GDM1 (cell line): ENCODE measurements around the gene CNFN.

Source experiments
- DNase-seq: peaks from one replicate; lab custom pipeline; 2025; lab: John Stamatoyannopoulos, UW

Gene CNFN

DNA sequence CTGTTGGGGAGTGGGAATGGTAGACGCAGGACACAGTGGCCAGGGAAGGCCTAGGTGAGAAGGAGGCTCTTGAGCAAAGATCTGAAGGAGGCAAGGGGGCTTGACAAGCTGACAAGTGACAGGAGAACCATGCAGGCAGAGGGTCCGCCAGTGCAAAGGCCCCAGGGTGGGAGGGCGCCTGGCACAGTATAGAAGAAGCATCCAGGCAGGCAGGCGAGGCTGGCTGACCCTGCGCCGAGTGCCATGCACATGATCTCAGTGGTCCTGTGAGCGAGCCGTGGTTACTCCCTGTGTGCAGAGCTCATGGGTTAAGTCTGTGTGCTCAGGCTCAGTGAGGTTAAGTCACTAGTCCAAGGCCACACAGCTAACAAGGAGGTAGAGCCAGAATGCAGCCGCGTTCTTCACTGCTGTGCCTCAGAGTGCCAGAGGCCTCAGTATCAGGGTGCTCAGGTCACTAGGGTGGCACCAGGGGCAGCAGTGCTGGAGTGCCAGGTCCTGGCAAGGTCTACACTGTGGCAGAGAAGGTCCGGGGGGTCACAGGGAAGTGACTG is 15.2 kb downstream of the CNFN start:
- DNase-seq, result no peak

DNA sequence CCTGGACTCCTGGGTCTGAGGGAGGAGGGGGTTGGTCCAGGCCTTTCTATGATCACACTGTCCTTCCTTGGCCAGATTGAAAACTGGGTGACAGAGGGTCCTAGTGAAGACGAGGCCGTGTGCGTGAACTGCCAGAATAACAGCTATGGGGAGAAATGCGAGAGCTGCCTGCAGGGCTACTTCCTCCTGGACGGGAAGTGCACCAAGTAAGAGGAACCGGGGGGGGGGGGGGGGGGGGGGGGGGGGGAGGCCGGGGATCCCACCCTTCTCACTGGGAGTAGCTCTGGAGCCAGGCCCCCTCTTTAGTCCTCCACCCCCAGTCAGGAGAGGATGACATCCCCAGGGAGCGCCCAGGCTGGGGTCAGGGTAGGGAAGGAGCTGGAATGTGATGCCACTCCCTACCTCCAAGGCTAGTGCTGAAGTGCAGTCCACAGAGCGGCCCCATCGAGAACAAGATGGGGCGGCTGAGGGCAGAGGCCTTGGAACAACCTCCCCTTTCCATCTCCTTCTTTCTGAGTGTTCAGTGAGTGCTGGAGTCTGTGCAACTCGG is 19.4 kb downstream of the CNFN start:
- no peak for DNase-seq

DNA sequence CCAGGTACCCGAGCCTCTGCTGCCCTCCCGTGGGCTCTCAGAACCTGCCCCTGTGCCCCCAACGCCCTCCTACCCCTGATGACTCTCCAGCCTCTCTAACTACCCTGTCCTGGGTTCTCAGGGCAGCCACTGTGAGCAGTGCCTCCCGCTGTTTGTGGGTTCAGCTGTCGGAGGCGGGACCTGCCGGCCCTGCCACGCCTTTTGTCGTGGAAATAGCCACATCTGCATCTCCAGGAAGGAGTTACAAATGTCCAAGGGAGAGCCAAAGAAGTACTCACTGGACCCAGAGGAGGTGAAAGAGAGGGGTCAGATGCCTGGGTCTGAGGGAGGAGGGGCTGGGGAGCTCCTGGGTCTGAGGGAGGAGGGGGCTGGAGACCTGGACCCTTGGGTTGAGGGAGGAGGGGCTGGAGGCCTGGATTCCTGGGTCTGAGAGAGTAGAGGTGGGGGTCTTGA is 20.0 kb downstream of the CNFN start:
- DNase-seq, result no peak

DNA sequence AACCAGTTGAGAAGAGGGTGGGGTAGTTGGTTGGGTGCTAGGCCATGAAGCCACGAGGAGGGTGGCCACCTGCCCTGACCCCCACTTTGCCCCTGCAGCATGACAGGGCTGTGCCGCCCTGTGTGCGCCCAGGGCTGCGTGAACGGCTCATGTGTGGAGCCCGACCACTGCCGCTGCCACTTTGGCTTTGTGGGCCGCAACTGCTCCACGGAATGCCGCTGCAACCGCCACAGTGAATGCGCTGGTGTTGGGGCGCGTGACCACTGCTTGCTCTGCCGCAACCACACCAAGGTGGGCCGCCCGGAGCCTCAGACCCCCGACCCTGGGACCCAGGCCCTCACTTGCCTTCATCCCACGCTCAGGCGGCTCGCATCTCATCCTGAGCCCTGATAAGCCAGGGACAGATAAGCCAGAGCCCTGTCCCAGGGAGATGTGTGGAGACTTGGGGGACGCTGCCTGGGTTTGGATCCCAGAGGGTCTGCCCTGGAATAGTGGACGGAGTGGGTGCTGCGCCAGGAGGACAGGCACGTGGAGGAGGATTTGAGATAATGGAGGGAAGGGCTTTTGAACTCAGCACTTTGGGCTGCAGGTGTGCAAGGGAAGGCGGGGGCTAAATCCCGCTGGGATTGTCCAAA is 20.5 kb downstream of the CNFN start:
- DNase-seq, result no peak

DNA sequence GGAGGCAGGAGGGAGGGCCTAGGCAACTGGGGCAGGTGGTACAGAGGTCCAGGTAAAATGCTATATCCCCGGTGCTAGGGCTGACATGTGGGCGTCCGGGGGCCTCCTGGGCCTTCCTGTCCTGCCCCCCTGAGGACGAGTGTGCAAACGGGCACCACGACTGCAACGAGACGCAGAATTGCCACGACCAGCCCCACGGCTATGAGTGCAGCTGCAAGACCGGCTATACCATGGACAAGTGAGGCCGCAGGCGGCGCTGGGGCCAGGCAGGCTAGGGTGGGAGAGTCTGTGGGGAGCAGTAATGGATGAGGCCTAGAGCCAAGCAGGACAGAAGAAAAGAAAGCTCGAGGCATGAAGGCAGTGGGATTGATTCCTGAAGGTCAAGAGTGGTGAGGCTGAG is 21.3 kb downstream of the CNFN start:
- DNase-seq, result no peak

DNA sequence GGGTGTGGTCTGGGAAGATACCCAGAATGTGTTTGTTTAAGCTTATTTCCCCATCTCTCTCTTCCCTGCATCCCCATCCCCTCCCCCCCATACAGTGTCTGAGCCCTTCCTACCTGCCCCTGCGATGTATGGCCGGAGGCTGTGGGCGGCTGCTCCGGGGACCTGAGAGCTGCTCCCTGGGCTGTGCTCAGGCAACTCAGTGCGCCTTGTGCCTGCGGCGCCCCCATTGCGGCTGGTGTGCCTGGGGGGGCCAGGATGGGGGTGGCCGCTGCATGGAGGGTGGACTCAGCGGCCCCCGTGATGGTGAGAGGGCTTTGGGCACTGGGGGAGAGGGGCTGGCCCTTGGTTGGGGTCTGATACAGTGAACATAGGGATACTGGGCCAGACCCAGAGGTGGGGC is 21.7 kb downstream of the CNFN start:
- no peak for DNase-seq

DNA sequence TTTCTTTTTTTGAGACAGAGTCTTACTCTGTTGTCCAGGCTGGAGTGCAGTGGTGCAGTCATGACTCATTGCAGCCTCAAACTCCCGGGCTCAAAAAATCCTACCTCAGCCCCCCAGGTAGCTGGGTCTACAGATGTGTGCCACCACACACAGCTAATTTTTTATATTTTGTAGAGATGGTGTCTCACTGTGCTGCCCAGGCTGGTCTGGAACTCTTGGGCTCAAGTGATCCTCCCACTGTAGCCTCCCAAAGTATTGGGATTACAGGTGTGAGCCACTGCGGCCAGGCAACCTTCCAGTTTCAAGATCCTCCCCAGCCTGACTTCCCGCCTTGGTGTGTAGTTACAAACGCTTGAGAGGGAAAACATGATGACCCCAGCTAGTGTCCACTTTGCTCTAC is 22.2 kb downstream of the CNFN start:
- no peak for DNase-seq

DNA sequence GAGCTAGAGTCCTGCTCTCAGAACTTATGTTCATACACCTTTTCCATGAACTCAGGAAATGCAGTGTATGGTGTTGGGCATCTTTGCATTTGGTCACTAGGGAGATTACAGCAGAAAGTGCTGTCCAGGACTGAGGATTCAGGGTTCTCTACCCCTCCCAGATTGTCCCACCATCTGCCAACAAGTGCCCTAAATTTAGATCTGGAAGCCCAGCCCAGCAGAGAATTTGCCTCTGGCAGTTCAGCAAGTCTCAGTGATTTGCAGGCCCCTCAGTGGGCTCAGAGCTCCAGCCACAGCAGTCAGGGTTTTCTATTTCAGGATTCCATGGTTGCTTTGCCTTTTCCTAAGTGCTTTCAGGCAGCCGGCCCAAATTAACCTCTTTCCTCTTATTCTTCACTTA is 23.4 kb downstream of the CNFN start:
- no peak for DNase-seq

DNA sequence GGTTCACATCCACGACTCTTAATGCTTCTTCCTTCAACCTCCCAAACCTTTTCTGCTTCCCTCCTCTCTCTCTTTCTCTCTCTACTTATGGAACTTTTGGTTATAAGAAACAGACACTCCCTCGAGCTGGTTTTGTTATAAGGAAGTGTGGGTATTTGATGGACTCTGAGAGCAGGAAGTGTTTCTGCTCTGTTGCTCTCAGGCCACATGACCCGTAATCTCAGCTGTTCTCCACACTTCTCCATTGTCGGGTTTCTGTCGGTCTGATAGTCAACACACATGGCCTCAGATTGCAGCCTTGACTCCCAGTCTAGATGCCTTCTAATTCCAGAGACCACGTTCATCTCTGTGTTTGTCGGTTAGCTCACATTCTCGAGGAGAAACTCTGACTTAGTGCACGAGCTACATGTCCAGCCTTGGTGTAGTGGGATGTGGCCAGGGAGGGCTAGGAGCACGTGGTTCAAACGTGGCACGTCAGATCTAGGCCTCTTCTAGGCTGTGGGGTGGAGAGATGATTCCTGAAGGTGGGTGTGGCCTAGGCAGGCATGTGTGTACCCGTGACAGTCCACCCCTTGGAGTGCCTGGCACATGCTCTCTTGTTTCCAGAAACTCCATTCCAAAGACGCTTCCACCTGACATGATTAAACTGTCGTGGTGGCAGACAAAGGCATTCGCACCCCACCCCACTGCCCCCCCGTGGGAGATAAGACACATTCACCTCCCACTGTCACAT is 26.3 kb downstream of the CNFN start:
- no peak for DNase-seq

DNA sequence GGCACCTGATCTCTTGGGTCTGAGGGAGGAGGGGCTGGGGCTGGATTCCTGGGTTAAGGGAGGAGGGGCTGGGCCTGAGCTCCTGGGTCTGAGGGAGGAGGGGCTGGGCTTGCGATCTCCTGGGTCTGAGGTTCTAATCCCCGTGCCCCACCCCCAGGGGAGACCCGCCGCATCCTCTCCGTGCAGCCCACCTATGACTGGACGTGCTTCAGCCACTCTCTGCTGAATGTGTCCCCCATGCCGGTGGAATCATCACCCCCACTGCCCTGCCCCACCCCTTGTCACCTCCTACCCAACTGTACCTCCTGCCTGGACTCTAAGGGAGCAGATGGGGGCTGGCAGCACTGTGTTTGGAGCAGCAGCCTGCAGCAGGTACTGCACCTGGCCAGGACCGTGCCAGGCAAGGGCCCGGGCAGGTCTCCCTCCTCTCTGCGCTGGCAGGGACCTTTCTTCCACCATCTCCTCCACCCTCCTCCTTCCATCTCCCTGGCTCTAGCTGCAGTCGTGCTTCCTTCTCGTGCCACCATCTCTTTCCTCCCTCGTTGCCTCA is 27.1 kb downstream of the CNFN start:
- DNase-seq, result no peak

DNA sequence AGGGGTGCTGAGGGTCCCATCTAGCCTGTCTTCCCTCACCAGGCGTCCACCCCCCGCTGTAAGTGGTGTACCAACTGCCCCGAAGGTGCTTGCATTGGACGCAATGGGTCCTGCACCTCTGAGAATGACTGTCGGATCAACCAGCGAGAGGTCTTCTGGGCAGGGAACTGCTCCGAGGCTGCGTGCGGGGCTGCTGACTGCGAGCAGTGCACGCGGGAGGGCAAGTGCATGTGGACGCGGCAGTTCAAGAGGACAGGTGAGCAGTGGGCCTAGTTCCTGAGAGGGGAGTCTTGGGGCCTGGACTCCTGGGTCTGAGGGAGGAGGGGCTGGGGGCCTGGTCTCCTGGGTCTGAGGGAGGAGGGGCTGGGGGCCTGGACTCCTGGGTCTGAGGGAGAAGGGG is 27.8 kb downstream of the CNFN start:
- DNase-seq, result no peak

DNA sequence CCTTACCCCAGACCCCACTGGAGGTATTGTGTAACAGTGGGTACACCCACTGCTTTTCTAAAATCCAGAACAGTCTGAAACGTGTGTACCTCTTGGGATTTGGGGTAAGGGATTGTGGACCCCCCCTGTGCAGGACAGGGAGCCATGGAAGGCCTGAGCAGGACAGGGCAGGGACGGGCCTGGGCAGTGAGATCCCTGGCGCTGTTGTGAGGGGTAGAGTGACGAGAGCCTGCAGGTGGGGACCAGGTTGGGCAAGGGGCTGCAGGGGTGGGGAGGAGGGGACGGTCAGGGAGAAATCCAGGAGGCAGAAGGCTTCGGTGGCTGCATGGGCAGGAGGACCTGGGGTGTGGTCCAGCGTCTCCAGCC is 28.6 kb downstream of the CNFN start:
- no peak for DNase-seq

DNA sequence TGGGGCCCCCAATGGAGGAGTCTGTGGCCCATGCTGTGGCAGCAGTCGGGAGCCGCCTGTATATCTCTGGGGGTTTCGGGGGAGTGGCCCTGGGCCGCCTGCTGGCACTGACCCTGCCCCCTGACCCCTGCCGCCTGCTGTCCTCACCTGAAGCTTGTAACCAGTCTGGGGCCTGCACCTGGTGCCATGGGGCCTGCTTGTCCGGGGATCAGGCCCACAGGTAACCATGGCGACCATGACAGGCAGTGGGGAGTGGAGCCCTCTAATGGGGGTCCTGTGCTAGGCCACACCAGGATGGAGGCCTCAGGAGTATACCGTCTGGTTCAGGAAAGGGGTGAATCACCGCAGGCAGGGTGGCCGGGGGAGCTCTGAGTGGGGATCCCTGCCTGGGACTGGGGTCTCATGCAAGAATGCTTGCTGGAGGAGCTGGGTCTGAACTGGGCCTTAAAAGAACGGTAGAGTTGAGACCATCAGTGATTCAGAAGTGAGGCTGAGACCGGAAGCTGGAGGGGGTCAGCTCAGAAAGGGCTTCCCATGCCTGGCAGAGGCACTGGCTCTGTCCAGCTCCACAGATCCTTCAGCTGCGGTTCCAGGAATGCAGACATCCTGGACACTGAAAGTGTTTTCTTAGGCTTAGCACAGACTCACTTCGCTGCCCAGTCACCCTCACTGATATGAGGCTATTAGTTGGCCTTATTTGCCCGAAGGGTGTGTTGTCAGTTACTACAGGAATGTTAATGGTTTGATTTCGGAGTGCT is 29.1 kb downstream of the CNFN start:
- DNase-seq, result no peak

DNA sequence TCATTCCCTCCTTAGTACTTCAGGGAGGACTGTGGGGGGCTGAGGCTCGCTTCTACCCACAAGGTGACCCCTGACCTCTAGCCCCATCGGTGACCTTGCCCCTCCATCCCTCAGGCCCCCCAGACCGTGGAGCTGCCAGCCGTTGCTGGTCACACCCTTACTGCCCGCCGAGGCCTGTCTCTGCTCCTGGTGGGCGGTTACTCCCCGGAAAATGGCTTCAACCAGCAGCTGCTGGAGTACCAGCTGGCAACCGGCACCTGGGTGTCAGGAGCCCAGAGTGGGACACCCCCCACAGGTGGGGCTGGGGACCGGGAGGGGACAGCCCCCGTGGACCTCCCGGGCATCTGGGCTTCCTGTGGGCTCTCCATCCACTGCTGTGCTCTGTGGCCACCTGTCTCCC is 32.8 kb downstream of the CNFN start:
- DNase-seq, result no peak

DNA sequence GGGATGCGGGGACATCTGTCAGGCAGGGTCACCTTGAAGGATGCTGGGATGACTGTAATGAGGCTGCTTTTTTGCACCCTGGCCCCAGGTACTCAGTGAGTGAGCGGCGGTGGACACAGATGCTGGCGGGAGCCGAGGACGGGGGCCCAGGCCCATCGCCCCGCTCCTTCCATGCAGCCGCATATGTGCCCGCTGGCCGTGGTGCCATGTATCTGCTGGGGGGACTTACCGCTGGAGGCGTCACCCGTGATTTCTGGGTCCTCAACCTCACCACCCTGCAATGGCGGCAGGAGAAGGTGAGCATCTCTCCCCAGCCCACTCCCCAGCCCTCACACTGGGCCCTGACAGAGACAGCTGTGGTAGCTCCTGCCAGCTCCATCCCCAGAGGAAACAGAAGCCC is 33.4 kb downstream of the CNFN start:
- DNase-seq, result no peak

DNA sequence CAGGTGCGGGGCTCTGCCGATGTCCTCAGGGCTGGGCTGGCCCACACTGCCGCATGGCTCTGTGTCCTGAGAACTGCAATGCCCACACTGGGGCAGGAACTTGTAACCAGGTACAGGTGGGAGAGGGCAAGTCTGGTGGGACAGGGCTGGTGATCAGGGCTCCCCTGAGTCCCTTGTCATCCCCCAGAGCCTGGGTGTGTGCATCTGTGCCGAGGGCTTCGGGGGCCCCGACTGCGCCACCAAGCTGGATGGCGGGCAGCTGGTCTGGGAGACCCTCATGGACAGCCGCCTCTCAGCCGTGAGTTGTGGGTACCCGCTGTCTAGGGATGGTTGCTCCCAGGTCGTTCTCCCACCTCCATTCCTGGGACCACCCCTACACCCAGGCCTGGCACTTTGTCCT is 34.2 kb downstream of the CNFN start:
- DNase-seq, result no peak

DNA sequence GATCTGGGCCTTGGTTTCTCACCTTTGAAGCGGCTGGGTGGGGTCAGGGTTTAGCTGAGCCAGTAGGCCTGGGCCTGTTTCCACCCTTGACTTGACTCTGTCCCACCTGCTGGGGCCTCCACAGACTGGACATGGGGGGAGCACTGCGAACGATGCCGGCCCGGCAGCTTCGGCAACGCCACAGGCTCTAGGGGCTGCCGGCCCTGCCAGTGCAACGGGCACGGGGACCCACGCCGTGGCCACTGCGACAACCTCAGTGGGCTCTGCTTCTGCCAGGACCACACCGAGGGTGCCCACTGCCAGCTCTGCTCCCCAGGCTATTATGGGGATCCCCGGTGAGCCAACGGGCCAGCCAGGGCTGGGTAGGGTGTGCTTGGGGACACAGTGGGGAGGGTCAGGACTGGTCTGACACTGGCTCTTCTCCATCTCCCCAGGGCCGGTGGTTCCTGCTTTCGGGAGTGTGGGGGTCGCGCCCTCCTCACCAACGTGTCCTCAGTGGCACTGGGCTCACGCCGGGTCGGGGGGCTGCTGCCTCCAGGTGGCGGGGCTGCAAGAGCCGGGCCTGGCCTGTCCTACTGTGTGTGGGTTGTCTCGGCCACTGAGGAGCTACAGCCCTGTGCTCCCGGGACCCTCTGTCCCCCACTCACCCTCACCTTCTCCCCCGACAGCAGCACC is 36.6 kb downstream of the CNFN start:
- DNase-seq, result no peak

DNA sequence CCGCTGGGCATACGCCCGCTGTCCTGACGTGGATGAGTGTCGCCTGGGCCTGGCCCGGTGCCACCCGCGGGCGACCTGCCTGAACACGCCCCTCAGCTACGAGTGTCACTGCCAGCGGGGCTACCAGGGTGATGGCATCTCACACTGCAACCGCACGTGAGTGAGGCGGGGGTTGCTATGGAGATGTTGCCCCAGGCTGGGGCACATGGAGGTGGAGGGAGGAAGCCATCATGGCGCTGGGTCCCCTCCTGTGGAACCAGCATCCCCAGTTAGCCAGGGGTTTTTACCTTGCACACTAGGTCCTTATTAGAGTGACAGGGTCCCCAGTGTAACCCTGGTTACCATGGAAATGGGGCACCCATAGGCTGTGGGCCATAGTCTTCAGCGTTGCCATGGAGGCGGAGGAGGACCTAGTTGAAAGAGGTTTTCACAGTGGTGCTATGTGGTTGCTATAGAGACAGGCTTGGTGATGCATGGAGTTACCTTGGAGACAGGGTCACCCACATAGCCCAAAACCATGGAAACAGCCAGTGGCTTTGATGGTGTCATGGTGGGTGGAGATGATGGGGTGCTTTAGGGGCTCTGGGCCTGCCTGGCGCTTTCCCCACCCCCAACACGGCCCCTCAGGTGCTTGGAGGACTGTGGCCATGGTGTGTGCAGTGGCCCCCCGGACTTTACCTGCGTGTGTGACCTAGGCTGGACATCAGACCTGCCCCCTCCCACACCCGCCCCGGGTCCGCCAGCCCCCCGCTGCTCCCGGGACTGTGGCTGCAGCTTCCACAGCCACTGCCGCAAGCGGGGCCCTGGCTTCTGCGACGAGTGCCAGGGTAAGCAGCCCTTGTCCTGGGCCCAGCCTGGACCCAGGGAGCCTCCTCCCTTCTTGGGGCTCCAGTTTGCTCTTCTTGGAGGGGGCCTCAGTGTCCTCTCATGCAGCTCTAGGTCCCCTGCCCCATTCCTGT is 37.5 kb downstream of the CNFN start:
- DNase-seq, result no peak

DNA sequence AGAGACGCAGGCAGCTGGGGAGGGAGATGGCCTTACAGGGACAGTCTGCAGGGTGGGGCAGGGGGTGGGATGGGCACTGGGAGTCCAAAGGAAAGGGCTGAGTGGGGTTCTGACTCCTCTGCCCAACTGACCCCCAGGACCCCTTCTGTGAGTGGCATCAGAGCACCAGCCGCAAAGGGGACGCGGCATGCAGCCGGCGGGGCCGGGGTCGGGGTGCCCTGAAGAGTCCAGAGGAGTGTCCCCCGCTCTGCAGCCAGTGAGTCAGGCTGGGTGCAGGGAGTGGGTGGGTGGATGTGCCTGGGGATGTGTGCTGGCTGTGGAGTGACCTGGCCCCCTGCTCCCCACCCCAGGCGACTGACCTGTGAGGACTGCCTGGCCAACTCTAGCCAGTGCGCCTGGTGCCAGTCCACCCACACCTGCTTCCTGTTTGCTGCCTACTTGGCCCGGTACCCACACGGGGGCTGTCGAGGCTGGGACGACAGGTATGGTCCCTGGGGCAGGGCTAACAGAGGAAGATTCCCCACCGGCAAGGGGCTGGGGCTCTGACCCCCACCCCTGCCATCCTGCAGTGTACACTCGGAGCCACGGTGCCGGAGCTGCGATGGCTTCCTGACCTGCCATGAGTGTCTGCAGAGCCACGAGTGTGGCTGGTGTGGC is 38.9 kb downstream of the CNFN start:
- no peak for DNase-seq

DNA sequence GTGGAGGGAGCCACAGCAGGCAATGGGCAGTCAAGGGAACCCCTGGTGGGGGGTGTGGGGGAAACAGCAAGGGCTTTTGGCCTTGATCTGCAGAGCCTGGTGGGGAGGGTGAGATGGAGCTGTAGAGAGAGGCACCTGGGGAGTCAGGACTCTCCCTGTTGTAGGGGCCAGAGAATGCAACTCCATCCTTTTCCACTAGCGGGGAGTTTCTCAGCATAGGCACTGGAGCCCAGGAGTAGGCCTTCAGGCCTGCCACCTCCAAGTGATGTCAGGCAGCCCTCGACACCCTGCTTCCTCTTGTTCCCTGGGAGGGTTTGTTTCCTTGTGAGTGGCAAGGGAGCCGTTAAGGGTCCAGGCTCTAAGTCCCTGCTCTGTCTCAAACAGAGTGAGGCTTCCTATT is 39.7 kb downstream of the CNFN start:
- DNase-seq, result no peak
